Erythroblast (primary cell): Measurements from ENCODE around the gene ADCY5.

ENCODE experiments used
- GATA1 ChIP-seq: IDR thresholded peaks from 2 replicates; pipeline ENCODE4 v1.6.1; 2011; ENCODE audit warnings: low read depth, mild to moderate bottlenecking, control low read depth, low read length, moderate library complexity
- POLR2A ChIP-seq: IDR thresholded peaks from 2 replicates; pipeline ENCODE4 v1.6.1; 2011; ENCODE audit warnings: mild to moderate bottlenecking, low read length

GRCh38 chr3:123416647-123417046 lies 32.2 kb downstream of the ADCY5 start:
- TF ChIP-seq POLR2A, result no peak
- TF ChIP-seq GATA1, result no peak
